Measurements from ENCODE around the gene E2F4.

E2F4 gene

DNA sequence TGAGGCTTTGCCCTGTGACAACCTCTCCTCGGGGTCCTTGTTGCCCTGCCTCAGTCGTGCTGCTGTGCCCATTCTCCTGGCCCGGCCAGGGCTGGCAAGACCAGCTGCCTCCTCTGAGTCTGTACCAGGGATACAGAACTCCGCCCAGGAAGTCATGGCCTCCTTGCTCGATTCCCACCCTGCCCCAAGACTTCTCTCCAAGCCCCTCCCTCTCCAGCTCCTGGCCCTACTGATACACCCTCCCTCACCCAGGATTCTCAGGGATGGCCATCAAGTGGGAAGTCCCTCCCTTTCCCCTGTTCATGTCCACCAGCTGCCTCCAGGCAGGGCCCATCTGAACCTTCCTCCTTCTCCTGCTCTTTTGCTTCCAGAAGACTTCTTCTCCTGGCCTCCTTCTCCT lies 23.8 kb downstream of the E2F4 start:
- no peak overlapping the region for H3K4me3 ChIP-seq (ENCODE audit: low read depth, low read length)
- in situ Hi-C loops (cut with HindIII; ENCODE audit: low sequenced_read_pairs): no loop called here
- no peak for DNase-seq (ENCODE audit: low read depth)
- TF ChIP-seq CTCF (IDR thresholded peaks at IDR 0.05; ENCODE audit: low read depth, low read length, missing control alignments): no peak

- no peak for TF ChIP-seq CTCF (IDR thresholded peaks at IDR 0.05; ENCODE audit: low read depth, low read length, missing control alignments)
- H3K4me3 ChIP-seq (ENCODE audit: low read depth, low read length): no peak overlapping the region
- in situ Hi-C loops (cut with HindIII; ENCODE audit: low sequenced_read_pairs): no loop called here
- no peak for DNase-seq (ENCODE audit: low read depth)
Measured at GRCh38 chr16:67216612-67217490, 24.9 kb downstream of the E2F4 start.

DNA sequence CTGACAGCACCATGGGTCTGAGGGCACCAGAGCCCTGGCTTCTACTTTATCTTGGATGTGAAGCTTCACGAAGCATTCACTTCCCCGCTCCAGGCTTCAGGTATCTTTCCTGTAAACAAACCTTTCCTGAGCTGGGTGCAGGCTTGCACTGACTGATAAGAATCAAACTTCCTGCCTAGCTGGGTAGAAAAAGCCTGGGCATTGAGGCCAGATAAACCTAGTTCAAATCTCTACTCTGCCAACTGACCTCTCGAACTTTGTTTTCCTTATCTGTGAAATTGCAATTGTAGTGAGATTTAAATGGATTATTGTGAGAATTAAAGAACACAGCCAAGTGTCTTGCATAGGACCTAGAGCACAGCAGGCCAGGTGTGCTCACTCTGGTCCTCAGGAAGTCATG lies 32.0 kb downstream of the E2F4 start:
- H3K4me3 ChIP-seq (ENCODE audit: low read depth, low read length): no peak overlapping the region
- in situ Hi-C loops (cut with HindIII; ENCODE audit: low sequenced_read_pairs): no loop called here
- no peak for TF ChIP-seq CTCF (IDR thresholded peaks at IDR 0.05; ENCODE audit: low read depth, low read length, missing control alignments)
- no peak for DNase-seq (ENCODE audit: low read depth)

DNA sequence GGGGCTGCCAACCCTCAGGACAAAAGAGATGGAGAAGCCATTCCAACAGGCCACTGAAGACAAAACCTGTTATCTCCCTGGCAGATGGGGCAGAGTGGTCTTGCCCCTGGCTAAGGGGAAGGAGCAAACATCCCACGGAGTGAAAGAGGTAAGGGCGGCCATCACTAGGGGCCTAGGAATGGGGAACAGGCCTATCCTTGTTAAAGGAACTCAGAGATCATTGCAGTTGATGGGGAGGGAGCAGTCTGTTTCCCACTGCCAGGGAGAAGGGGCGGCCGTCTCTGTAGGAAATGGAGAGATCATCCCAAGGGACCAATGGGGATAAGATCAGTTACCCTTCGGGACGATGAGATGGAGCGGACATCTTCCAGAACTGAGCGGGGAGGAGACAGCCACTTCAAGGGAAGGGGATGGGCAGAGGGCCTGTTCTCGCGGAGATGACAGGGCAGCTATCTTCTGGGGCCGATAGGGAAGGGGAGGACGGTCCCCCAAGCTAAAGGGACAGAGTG lies 34.4 kb downstream of the E2F4 start:
- H3K4me3 ChIP-seq (ENCODE audit: low read depth, low read length): peak overlapping the region; percentile 100
- no peak for TF ChIP-seq CTCF (IDR thresholded peaks at IDR 0.05; ENCODE audit: low read depth, low read length, missing control alignments)
- in situ Hi-C loops (cut with HindIII; ENCODE audit: low sequenced_read_pairs): no loop called here
- DNase-seq (ENCODE audit: low read depth): no peak

DNA sequence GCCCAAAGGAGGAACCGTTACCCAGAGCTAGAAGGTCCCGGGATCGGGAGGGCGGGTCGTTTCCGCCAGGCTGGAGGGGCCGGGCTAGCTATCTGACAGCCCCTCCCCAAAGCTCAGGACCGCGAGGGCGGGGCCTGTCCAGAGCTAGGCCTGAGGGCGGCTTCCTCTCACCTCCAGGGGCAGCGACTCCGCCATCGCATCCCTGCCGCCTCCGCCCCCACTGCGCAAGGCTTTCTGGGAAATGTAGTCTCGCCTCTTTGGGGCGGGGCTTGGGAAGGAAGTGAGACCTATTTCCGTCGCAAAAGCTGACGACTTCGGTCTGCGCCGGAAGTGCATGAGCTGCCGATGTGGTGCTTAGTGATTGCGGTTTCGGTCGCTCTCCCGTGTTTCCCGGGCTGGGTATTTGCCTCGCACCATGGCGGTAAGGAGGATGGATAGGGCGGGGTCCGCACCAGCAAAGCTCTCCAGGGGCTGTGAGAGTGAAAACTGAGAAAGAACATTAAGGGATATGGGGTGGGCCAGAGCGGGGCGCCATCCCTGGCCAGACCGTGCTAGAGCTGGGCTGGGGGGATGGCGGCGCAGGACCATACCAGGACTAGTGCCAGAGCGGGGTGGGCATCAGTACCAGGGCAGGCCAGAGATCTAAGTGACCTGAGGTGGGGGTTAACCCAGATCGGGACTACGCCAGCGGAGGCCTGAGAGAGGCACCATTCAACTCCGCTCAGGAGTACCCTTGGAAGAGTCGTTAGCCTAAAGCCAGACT lies 35.0 kb downstream of the E2F4 start, which contains the start of gene TMEM208:
Gene TMEM208 (plus strand): TSS at position 327 of the 763 bp plus-strand sequence. CDS start 89 bp downstream, at position 416.
- TF ChIP-seq CTCF (IDR thresholded peaks at IDR 0.05; ENCODE audit: low read depth, low read length, missing control alignments): peak; percentile 5
- peak; percentile 96 for DNase-seq (ENCODE audit: low read depth)
- in situ Hi-C loops (cut with HindIII; ENCODE audit: low sequenced_read_pairs): no loop called here
- H3K4me3 ChIP-seq (ENCODE audit: low read depth, low read length): peak within 1 kb of the TSS; percentile 100

- no peak for DNase-seq (ENCODE audit: low read depth)
- peak overlapping the region; percentile 100 for H3K4me3 ChIP-seq (ENCODE audit: low read depth, low read length)
- no peak for TF ChIP-seq CTCF (IDR thresholded peaks at IDR 0.05; ENCODE audit: low read depth, low read length, missing control alignments)
- in situ Hi-C loops (cut with HindIII; ENCODE audit: low sequenced_read_pairs): no loop called here
Measured at GRCh38 chr16:67227567-67227921, 35.6 kb downstream of the E2F4 start.

Data from astrocyte of the cerebellum (primary cell).